ENCODE results near the gene ZAP70. TPM values are rescaled to one million over a fixed set of nuclear protein-coding genes. Genes with fewer than 3 reads are reported as not detected.
A peak's percentile ranks its signal among the peaks of the same experiment; 100 is the strongest.

The ZAP70 gene
- total and polyA plus RNA-seq, 2 of the 13 experiments (the other 11 are each of a cell fraction or from before 2014, with no cell fraction given): 0.51 to 4.0 TPM

DNA sequence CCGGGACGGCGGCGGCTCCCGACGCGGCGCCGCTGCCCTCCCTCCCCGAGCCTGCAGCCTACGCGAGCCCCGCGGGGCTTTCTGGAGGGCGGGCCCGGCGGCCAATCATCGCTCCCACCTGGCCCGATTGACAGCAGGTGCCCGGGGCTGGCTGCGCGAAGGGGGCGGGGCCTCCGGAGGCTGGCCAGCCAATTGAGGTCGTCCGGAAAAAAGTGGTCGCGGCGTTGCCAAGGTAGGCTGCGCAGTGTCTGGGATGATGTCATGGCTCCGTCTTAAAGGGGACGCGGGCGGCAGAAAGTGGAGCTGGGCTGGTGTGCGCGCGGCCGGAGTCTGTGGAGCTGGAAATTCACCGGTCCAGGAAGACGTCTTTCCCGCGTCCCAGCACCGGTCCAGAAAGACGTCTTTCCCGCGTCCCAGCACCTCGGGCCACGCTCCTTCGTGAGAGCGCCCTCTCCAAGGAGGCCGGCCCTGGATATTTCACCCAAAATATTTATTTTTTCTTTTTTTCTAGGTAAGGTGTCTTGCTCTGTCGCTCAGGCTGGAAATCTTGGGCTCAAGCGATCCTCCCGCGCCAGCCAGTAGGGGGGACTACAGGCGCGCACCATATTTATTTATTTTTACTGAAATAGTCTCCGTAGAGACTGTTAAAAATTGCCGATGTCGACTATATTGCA, 49.3 kb upstream of the ZAP70 start, which contains the start of gene ACTR1B (continued):
- TF ChIP-seq ATM (IDR thresholded peaks at IDR 0.05; ENCODE audit: borderline replicate concordance) (no peak), ZFP82 (CRISPR knock-in tag; IDR thresholded peaks at IDR 0.05; ENCODE audit: borderline replicate concordance) (peak; percentile 63; the same call in 1 of the 2 replicates), ZNF337 (CRISPR knock-in tag; IDR thresholded peaks at IDR 0.05; ENCODE audit: borderline replicate concordance, low read depth) (no peak), ZFP36 (IDR thresholded peaks at IDR 0.05; ENCODE audit: borderline replicate concordance, low read depth, low read length, partially characterized antibody) (no peak), BORCS8-MEF2B (CRISPR knock-in tag; IDR thresholded peaks at IDR 0.05) (no peak), ZNF224 (CRISPR knock-in tag; IDR thresholded peaks at IDR 0.05) (no peak), SP4 (CRISPR knock-in tag; IDR thresholded peaks at IDR 0.05) (peak; percentile 90), ZMAT3 (CRISPR knock-in tag; conservative IDR thresholded peaks at IDR 0.05) (no peak), PHF5A (CRISPR knock-in tag; IDR thresholded peaks at IDR 0.05; ENCODE audit: low read depth, unreplicated experiment) (no peak), ZNF724P (CRISPR knock-in tag; IDR thresholded peaks at IDR 0.05; ENCODE audit: borderline replicate concordance) (no peak; the same call in 1 of the 2 replicates), KMT2B (CRISPR knock-in tag; IDR thresholded peaks at IDR 0.05) (peak; percentile 58; the same call in 1 of the 2 replicates), ZNF326 (CRISPR knock-in tag; IDR thresholded peaks at IDR 0.05; ENCODE audit: borderline replicate concordance) (no peak), MYNN (CRISPR knock-in tag; IDR thresholded peaks at IDR 0.05; ENCODE audit: low read depth) (no peak), NR2F2 (IDR thresholded peaks at IDR 0.05; ENCODE audit: borderline replicate concordance, low read depth) (peak; percentile 48; the same call in 1 of the 2 replicates), ZFY (CRISPR knock-in tag; IDR thresholded peaks at IDR 0.05) (no peak), XBP1 (CRISPR knock-in tag; IDR thresholded peaks at IDR 0.05) (no peak), ZNF839 (CRISPR knock-in tag; IDR thresholded peaks at IDR 0.05; ENCODE audit: borderline replicate concordance) (no peak), ZNF564 (CRISPR knock-in tag; IDR thresholded peaks at IDR 0.05) (no peak), CREBL2 (CRISPR knock-in tag; IDR thresholded peaks at IDR 0.05; ENCODE audit: borderline replicate concordance) (no peak; the same call in 1 of the 2 replicates), ZNF280D (CRISPR knock-in tag; IDR thresholded peaks at IDR 0.05) (0 out of 2 replicates have a peak, but pooled peaks have one; percentile 28), ZBTB1 (CRISPR knock-in tag; IDR thresholded peaks at IDR 0.05; ENCODE audit: borderline replicate concordance) (no peak), ZNF891 (CRISPR knock-in tag; IDR thresholded peaks at IDR 0.05) (no peak)
- TF ChIP-seq, protein P1, sequence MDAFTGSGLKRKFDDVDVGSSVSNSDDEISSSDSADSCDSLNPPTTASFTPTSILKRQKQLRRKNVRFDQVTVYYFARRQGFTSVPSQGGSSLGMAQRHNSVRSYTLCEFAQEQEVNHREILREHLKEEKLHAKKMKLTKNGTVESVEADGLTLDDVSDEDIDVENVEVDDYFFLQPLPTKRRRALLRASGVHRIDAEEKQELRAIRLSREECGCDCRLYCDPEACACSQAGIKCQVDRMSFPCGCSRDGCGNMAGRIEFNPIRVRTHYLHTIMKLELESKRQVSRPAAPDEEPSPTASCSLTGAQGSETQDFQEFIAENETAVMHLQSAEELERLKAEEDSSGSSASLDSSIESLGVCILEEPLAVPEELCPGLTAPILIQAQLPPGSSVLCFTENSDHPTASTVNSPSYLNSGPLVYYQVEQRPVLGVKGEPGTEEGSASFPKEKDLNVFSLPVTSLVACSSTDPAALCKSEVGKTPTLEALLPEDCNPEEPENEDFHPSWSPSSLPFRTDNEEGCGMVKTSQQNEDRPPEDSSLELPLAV (CRISPR knock-in tag; conservative IDR thresholded peaks at IDR 0.05; ENCODE audit: low read depth): no peak
